RPMI7951 (cell line): ENCODE measurements around the gene ZDHHC19. TPM values are rescaled to one million over a fixed set of nuclear protein-coding genes. Genes with fewer than 3 reads are reported as not detected.
"Not testable (repeated sequence)": the region's sequence is repeated elsewhere in the genome, so short reads cannot be mapped to it uniquely, and the experiment has no call there.

Source experiments
- DNase-seq: peaks from one replicate; pipeline ENCODE4 v3.0.0-alpha.2; 2012; ENCODE audit warnings: low read depth
- total RNA-seq: library from RNA; depleted of rRNA; stranded (reverse); fragments of >200 nt; shearing (Covaris generic); gene quantifications from 2 replicates; pipeline ENCODE4 v1.2.3, GENCODE V29; 2014

Gene ZDHHC19
- total RNA-seq, 1 experiment from 2014 or later: not detected

DNA sequence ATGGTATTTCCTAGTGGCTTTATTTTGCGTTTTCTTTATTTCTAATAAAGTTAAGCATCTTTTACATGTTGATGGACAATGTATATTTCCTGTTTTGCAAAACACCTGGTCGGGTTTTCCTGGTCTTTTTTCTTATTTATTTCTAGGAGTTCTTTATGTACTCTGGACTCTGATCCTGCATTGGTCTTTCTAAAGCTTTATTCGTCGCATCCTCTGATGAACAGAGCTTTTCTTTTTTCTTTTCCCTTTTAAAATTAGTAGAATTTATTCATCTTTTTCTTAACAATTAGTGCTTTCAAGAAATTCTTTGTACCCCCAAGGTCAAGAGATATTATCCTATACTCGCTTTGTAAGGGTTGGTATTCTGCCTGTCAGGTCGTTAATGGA lies 32.2 kb downstream of the ZDHHC19 start:
- DNase-seq: no peak

DNA sequence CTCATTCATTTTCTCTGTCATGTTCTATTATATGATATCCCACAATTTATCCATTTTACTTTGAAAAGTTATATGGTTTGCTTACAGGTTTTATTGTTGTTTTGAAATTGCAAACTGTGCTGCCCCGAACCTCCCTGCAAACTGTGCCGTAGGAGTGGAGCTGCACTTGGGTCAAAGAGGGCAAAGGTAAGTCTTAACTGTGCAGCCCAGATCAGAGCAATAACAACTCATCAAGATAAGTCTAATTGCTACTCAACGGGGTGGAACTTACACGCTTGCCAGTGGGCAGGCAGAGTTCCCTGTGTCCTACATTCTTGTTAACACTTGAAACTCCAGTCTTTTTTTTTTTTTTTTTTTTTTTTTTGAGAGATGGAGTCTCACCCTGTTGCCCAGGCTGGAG lies 33.2 kb downstream of the ZDHHC19 start:
- DNase-seq: no peak

DNA sequence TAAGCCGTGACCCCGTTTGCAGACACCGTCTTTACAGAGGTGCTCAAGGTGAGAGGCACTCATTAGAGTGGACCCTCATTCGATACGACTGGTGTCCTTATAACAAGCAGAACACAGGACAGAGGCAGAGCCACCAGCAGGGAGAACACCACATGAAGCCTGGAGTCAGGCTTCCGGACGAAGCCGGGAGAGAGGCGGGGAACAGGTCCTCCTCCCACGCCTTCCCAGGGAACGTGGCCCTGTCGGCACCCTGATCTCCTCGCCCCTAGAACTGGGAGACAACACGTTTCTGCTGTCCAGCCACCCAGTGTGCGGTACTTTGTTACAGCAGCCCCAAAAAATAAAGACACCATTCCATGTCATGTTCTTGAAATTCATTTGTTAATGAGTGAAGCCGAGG lies 33.6 kb downstream of the ZDHHC19 start:
- DNase-seq: no peak

DNA sequence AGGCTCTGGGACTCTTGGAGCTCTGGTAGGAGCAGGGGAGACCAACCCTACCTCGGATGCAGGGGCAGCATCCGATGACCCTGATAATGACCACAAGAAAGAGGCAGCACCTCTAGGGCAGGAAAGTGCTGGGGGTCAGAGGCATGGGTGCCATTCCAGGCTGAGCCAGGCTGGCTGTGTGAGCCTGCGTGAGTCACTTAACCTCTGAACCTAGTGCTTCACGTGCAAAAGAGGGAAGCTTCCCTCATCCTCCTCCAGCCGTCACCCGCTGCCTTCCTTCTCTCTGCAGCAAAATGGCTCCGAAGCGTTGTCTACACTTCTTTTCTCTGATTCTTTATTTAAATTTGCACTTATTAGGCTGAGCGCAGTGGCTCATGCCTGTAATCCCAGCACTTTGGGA lies 35.5 kb downstream of the ZDHHC19 start:
- no peak for DNase-seq

DNA sequence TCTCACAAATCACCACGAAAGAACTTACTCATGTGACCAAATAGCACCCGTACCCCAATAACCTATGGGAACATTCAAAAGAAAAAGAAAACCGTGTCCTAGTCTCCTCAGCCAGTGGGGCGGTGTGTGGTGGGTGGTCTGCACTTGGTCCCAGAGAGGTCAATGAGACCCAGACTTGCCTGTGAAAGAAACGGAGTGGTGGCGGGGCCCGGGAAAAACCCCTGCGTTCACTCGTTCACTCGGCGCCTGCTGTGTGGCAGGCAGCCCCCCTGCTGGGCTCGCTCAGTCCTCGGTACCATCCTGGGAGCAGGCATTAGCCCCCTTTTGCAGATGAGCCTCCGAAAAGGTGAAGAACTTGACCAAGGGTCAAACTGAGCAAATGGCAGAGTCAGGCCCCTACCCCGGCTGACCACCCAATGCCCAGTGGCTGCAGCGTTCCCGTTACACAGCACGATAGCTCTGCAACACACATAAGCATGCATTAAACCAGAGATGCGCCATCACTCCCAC lies 36.0 kb downstream of the ZDHHC19 start:
- no peak for DNase-seq

DNA sequence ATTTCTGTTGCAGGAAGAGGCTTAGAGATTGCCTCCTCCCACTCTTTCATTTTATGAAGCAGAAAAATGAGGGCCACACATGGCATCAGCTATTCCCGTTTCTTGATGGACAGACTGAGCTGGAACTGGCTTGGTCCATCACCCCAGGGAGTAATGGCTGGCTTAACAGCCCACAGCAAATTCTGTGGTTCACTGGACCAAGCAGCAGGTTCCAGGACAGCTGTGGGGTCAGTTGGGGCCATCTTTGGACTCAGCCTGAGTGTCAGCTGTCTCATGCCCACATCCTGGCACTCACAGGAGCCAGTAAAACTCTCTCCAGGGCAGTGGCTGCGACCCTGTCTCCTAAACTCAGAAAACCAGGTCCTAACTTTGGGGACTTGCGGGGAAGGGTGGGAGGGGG lies 36.5 kb downstream of the ZDHHC19 start:
- peak; percentile 51 for DNase-seq

DNA sequence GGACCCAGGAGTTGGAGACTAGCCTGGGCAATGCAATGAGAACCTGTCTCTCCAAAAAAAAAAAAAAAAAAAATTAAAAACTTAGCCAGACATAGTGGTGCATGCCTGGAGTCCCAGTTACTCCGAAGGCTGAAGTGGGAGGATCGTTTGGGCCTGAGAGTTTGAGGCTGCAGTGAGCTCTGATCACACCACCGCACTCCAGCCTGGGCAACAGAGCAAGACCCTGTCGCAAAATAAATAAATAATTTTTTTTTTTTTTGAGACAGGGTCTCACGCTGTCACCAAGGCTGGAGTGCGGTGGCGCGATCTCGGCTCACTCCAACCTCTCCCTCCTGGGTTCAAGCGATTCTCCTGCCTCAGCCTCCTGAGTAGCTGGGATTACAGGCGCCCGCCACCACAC lies 40.9 kb downstream of the ZDHHC19 start:
- DNase-seq: not testable (repeated sequence)

DNA sequence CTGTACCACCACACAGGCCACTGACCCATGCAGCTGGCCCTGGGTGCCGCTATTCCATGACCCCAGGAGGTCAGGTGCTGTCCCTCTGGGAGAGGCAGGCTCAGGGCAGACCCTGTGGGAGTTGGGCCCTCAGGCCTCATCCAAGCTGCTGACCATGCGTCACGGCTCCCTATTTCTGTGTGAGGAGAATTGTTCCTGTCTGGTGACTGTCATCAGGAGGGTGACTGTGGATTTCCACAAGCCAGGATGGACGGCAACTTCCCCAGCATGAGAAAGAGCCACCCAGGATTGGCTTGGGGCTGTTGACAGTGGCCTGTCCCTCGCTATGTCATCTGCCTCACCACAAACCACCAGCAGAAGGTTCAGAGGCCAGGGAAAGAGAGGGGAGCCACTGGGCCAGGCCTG lies 41.4 kb downstream of the ZDHHC19 start:
- no peak for DNase-seq

DNA sequence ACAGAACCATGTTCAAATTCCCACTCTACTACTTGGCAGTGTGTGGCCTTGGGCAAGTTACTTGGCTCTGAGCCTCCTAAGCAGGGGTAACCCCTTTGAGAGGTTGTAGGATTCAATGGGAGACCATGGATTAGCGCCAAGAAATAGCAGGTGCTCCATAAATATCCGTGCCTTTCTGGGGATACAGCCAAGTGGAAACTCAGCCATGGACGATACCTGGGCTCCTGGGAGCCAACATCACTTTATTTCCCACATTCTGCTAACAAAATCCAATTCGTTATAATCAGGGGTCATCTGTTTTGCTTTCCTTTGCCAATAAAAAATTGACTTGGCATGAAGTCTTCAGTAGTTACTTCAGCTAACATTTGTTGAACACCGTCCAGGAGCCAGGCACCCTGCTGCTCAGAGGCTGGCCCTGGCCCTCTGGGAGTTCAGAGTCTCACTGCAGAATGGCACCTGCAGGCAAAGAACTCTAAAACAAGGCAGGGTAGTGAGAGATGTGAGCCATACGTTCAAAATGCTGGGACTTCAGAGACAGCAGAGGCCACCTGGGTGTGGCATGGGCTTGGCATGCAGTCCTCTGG lies 42.3 kb downstream of the ZDHHC19 start:
- no peak for DNase-seq

DNA sequence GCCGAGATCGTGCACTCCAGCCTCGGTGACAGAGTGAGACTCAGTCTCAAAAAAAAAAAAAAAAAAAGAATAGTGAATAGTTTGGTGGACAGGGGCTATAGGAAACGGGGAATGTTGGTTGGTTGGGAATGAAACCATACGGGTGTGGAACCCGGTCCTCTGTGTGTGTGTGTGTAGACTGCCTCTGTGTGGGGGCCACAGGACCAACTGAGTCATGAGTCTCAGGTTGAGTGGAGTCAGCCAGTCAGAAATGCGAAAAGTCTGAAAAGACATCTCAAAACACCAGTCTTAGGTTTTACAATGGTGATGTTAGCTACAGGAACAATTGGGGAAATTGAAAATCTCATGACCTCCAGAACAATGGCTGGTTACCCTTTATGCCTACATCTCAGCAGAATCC lies 44.5 kb downstream of the ZDHHC19 start:
- no peak for DNase-seq

DNA sequence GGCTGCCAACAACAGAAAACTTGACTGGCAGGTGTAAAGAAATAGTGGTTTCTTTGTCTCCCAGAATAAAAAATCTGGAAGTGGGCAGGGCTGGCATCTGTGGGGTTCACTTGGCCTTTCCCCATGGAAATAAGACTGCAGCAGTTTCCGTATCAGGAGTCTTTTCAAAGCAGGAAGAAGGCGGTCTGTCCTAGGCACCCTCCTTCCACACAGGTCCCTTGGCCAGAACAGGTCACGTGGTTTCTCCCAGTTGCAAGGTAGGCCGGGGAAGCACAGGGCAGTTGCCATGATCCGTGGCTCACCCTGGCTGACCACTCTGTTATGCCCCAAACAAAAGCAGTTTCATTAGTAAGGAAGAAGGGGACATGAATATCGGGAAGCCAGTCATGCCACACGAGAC lies 45.4 kb downstream of the ZDHHC19 start:
- DNase-seq: no peak

DNA sequence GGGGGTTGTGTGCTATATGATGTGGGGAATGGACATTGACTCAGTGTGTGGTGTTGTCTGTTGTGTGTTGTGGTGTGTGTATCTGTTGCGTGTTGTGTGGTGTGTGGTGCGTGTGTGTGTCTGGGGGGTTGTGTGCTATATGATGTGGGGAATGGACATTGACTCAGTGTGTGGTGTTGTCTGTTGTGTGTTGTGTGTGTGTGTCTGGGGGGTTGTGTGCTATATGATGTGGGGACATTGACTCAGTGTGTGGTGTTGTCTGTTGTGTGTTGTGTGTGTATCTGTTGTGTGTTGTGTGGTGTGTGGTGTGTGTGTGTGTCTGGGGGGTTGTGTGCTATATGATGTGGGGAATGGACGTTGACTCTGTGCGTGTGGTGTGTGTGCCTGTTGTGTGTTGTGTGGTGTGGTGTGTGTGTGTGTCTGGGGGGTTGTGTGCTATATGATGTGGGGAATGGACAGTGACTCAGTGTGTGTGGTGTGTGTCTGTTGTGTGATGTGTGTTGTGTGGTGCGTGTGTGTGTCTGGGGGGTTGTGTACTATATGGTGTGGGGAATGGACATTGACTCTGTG lies 46.1 kb downstream of the ZDHHC19 start:
- not testable (repeated sequence) for DNase-seq

DNA sequence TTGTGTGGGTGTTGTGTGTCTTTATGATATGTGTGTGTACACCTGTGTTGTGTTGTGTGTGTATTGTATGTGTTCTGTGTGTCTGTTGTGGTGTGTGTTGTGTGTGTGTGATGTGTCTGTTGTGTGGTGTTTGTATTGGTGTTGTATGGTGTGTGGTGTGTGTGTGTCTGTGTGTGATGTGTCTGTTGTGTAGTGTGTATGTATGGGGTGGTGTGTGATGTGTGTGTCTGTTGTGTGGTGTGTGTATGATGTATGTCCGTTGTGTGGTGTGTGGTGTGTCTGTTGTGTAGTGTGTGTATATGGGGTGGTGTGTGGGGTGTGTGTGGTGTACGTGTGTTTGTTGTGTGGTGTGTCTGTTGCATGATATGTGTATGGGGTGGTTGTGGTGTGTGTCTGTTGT lies 46.6 kb downstream of the ZDHHC19 start:
- no peak for DNase-seq

DNA sequence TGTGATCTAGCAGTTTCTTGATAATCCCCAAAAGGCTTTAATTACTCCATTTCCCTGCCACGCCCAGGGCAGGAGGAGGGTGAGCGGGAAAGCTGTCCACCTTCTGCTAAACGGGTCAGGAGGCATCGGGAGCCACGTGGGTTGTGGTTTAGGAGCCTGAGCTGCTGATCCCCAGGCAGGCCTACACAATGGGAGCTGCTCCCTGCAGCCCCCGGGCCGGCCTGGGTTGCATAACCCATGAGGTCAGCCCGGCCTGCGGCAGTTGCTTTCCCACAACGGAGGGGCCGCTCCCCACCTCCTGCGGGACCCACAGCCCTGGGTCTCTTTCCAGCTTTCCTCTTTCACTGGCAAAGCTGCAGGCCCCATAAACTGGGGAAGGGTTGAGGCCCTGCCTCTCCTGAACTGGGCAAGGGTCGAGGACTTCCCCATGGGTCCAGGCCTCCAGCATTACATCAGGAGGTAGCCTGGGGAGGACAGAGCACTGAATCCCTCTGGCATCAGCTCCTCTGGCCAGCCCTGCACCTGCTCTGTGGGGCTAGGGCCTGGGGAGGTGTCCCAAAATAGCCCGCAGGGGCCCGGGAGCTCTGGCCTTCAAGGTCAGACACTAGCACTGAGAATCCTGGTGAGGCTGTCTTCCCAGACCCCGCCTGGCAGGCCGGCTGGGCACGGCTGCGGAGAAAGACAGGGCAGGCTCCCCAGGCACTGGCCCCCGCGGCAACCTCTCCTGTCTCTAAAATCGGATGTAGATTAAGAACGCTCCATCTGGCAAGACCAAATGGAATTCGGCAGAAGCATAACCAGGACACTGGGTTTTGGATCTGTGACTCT lies 47.3 kb downstream of the ZDHHC19 start:
- peak; percentile 30 for DNase-seq

DNA sequence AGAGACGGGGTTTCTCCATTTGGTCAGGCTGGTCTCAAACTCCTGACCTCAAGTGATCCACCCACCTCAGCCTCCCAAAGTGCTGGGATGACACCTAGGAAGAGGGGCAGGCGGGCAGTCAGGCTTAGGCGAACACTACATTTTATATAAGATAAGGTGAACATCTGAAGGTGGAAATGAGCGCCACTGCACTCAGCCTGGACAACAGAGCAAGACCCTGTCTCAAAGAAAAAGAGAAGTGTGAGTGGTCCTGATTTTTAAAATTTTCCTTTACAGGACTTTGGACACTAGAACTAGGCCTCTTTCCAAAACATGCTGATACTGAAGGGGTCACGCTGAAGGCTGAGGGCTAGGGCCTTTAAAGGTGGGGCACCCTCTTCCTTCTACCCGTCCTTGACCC lies 48.0 kb downstream of the ZDHHC19 start:
- no peak for DNase-seq

DNA sequence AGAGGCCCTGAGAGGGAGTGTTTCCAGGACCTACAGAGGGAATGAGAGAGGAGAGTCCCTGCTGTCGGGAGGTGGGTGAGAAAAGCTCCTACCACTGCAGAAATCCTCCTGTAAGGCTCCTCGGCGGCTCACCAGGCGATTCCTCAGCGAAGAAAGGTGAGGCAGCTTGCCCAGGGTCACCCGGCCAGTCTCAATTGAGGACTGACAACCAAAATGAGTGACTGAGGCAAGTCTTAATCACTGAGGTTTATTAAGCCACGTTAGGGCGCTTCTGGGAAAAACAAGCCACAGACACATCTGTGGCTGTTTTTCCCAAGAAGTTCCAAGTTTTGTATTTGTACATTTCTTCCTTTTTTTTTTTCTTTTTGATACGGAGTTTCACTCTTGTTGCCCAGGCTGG lies 48.5 kb downstream of the ZDHHC19 start:
- DNase-seq: no peak

DNA sequence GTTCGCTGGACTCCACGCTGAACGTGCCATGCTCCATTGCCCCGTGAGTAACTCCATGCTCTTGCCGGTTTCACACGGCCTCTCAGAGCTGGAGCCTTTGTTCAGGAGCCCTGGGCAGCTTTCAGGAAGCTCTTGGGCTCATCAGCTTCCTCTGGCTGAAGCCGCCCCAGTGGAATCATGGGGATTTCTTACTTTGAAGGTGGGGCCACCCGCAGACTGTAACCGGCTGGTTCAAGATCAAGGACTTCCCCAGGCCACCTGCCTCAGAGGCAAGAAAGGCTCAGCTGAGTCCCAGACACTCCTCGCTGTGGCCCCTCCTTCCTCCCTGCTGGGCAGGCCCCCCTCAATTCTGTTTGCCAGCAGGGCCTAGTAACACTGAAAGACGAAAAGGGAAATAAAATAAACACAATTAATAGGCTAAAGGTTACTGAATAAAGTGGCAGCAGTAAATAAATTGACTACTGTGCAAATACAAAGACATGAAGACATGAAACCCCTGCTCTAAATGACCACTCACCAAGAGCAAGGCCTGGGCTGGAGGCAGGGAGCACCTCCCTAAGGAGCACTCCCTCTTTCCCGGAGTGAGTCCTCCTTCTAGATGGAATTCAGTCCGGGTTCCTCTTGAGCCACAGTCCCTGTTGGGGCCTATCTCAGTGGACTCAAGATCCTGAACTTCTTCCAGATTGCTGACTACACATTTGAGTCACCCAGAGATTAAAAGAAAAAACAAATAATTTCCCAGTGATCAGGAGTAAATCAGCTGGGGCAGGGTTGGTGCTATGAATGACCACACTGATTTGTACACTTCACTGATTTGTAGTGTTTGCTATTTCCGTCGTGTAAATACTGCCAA lies 51.0 kb downstream of the ZDHHC19 start:
- no peak for DNase-seq

DNA sequence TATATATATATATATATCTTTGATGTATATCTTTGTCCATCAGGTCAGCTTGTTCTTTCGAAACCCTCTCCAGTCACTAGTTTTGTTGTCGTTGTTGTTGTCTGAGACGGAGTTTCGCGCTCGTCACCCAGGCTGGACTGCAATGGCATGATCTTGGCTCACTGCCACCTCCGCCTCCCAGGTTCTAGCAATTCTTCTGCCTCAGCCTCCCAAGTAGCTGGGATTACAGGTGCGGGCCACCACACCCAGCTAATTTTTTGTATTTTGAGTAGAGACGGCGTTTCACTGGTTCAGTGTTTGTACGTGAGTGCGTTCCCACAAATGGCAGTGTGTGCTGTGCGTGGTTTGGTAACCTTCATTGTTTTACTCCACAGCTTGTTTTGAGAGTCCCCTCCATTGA lies 51.7 kb downstream of the ZDHHC19 start:
- no peak for DNase-seq

DNA sequence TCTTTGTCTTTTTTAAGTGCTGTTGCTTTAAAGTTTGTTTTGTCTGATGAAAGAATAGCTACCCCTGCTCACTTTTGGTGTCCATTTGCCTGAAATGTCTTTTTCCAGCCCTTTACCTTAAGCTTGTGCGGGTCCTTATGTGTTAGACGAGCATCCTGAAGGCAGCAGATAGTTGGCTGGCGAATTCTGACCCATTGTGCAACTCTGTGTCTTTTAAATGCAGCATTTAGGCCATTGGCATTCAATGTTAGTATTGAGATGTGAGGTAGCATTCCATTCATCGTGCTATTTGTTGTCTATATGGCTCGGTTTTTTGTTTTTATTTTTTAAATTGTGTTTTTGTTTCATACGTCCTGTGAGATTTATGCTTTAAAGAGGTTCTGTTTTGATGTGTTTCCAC lies 55.0 kb downstream of the ZDHHC19 start:
- no peak for DNase-seq

DNA sequence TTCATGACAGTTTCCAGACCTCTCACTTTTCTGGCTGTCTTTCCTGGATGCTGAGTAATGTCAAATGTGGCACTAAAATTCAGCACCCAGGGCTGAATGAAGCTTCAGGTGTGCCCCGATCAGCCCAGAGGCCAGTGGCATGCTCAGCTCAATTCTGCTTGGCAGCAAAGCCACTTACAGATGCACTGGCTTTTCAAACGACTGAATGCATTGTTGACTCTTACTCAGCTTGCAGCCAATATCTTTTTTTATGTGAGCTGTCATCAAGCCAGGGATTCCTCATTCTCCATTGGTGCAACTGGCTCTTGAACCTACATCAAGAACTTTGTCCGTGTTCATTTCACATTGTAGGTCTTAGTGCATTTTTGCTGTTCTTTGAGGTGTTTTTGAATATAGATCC lies 60.7 kb downstream of the ZDHHC19 start:
- no peak for DNase-seq

DNA sequence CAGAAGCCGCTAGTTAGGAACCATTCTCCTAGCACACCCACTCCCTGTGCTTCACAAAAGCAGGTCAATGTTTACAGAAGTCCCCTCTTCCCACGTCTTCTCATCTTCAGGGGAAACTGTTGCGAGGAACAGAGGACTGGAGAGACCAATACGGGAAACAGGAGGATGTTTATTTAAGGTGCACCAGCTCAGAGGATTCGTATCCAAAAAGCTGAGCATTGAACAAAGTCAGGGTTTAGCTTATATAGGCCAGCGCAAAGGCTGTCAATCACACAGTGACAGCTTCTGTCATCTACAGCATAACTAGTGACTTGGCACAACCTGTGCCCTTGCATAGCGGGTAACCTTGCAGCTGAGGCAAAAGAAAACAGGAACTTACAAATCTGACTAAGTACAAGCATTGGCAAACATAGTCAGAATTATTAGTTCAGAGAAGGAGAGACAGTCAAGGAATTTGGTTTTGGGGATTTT lies 61.3 kb downstream of the ZDHHC19 start:
- no peak for DNase-seq

DNA sequence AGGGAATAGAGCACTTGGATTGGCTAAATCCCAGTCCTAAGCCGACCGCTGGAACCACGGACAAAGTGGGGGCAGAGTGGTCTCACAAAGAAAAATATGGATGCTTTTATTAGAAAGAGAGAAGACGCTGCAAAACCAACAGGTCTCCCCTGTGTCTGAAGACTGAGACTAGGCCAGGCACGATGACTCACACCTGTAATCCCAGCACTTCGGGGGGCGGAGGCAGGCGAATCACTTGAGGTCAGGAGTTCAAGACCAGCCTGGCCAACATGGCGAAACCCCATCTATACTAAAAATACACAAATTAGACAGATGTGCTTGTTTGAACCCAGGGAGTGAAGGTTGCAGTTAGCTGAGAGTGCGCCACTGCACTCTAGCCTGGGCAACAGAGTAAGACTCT lies 61.8 kb downstream of the ZDHHC19 start:
- no peak for DNase-seq
